WTC11 (cell line): Measurements from ENCODE around the gene CAMK2B. TPM values are rescaled to one million over a fixed set of nuclear protein-coding genes. Genes with fewer than 3 reads are reported as not detected.

Source experiments
- ATAC-seq: fragments of 200-7000 bp; cut with Tn5 transposase; 2 replicates; pipeline ENCODE4 v1.10.0; 2021; ENCODE audit warnings: mild to moderate bottlenecking, moderate library complexity
- CTCF ChIA-PET: fragments of 300-600 bp; sonication (Branson Sonifier 250); formaldehyde crosslinking; loops from one replicate; lab custom pipeline; 2021; ENCODE audit warnings: antibody characterized with exemption; lab: Charles Lee
- POLR2A ChIA-PET: fragments of 350-600 bp; sonication (Branson Sonifier 250); formaldehyde crosslinking; loops from one replicate; lab custom pipeline; 2021; ENCODE audit warnings: antibody characterized with exemption; lab: Charles Lee
- DNase-seq: peaks from one replicate; pipeline ENCODE4 v3.0.0; 2021; ENCODE audit warnings: low spot score
- H3K27ac Mint-ChIP-seq: 2 replicates; pipeline ENCODE4 v1.8.0; 2021; ENCODE audit warnings: mixed read lengths
- H3K27me3 Mint-ChIP-seq: 2 replicates; pipeline ENCODE4 v1.8.0; 2021; ENCODE audit warnings: low read depth, mild to moderate bottlenecking, moderate library complexity, mixed read lengths
- H3K36me3 Mint-ChIP-seq: 2 replicates; pipeline ENCODE4 v1.8.0; 2021; ENCODE audit warnings: mixed read lengths
- H3K4me1 Mint-ChIP-seq: 2 replicates; pipeline ENCODE4 v1.8.0; 2022; ENCODE audit warnings: mixed read lengths
- H3K4me3 Mint-ChIP-seq: 2 replicates; pipeline ENCODE4 v1.8.0; 2021; ENCODE audit warnings: mild to moderate bottlenecking, moderate library complexity, mixed read lengths
- H3K9me3 Mint-ChIP-seq: 2 replicates; pipeline ENCODE4 v1.8.0; 2021; ENCODE audit warnings: mixed read lengths
- AR ChIP-seq: fragments of 250-450 bp; sonication (Bioruptor Pico); IDR thresholded peaks from 2 replicates; pipeline ENCODE4 v1.9.0; 2021; ENCODE audit warnings: mild to moderate bottlenecking
- ARID4B ChIP-seq: sonication (generic); formaldehyde crosslinking; IDR thresholded peaks from 2 replicates; pipeline ENCODE4 v1.8.0; 2023; ENCODE audit warnings: missing genetic modification reagents, mild to moderate bottlenecking, borderline replicate concordance
- ATF6 ChIP-seq: sonication (generic); formaldehyde crosslinking; IDR thresholded peaks from 2 replicates; pipeline ENCODE4 v1.8.1; 2023; ENCODE audit warnings: mild to moderate bottlenecking, missing genetic modification reagents
- E2F1 ChIP-seq: sonication (generic); formaldehyde crosslinking; IDR thresholded peaks from 2 replicates; pipeline ENCODE4 v1.8.0; 2022; ENCODE audit warnings: mild to moderate bottlenecking, missing genetic modification reagents
- ERG ChIP-seq: fragments of 250-450 bp; sonication (Bioruptor Pico); IDR thresholded peaks from 2 replicates; pipeline ENCODE4 v1.8.0; 2021; ENCODE audit warnings: mild to moderate bottlenecking
- ESRRA ChIP-seq: sonication (generic); formaldehyde crosslinking; IDR thresholded peaks from 2 replicates; pipeline ENCODE4 v1.8.1; 2022; ENCODE audit warnings: mild to moderate bottlenecking, missing genetic modification reagents, borderline replicate concordance
- FOXJ3 ChIP-seq: sonication (generic); formaldehyde crosslinking; IDR thresholded peaks from 2 replicates; pipeline ENCODE4 v1.9.0; 2021; ENCODE audit warnings: missing genetic modification reagents, mild to moderate bottlenecking, borderline replicate concordance
- FOXK1 ChIP-seq: sonication (generic); formaldehyde crosslinking; IDR thresholded peaks from 2 replicates; pipeline ENCODE4 v1.8.0; 2022; ENCODE audit warnings: mild to moderate bottlenecking, moderate library complexity, missing genetic modification reagents
- FOXP4 ChIP-seq: sonication (generic); formaldehyde crosslinking; IDR thresholded peaks from 2 replicates; pipeline ENCODE4 v1.8.0; 2022; ENCODE audit warnings: mild to moderate bottlenecking, missing genetic modification reagents
- JUN ChIP-seq: sonication (generic); formaldehyde crosslinking; IDR thresholded peaks from 2 replicates; pipeline ENCODE4 v1.8.0; 2023; ENCODE audit warnings: mild to moderate bottlenecking, missing genetic modification reagents
- MYBL2 ChIP-seq: sonication (generic); formaldehyde crosslinking; IDR thresholded peaks from 2 replicates; pipeline ENCODE4 v1.8.1; 2023; ENCODE audit warnings: mild to moderate bottlenecking, moderate library complexity, missing genetic modification reagents
- NR3C1 ChIP-seq: sonication (generic); formaldehyde crosslinking; conservative IDR thresholded peaks from 2 replicates; pipeline ENCODE4 v1.8.1; 2023; ENCODE audit warnings: low read depth, mild to moderate bottlenecking, missing genetic modification reagents
- USF1 ChIP-seq: sonication (generic); formaldehyde crosslinking; IDR thresholded peaks from 2 replicates; pipeline ENCODE4 v1.8.0; 2022; ENCODE audit warnings: mild to moderate bottlenecking, missing genetic modification reagents
- ZNF138 ChIP-seq: sonication (generic); formaldehyde crosslinking; conservative IDR thresholded peaks from 2 replicates; pipeline ENCODE4 v1.8.1; 2022; ENCODE audit warnings: mild to moderate bottlenecking, moderate library complexity, missing genetic modification reagents
- ZNF219 ChIP-seq: sonication (generic); formaldehyde crosslinking; IDR thresholded peaks from 2 replicates; pipeline ENCODE4 v1.8.0; 2023; ENCODE audit warnings: missing genetic modification reagents, mild to moderate bottlenecking, borderline replicate concordance
- ZNF263 ChIP-seq: sonication (generic); formaldehyde crosslinking; IDR thresholded peaks from 2 replicates; pipeline ENCODE4 v1.8.1; 2022; ENCODE audit warnings: low read depth, mild to moderate bottlenecking, moderate library complexity, missing genetic modification reagents
- ZNF281 ChIP-seq: sonication (generic); formaldehyde crosslinking; IDR thresholded peaks from 2 replicates; pipeline ENCODE4 v1.8.0; 2023; ENCODE audit warnings: mild to moderate bottlenecking, missing genetic modification reagents
- total RNA-seq: library from RNA; stranded (reverse); gene quantifications from 3 replicates; pipeline ENCODE4 v1.2.3, GENCODE V29; 2021

CAMK2B gene
- total RNA-seq, 1 experiment from 2014 or later: 0.44 TPM

- Mint-ChIP-seq H3K4me1 (peaks cover 15% of the 10 kb centered on the region), H3K9me3 (no peaks in the 10 kb centered on the region), H3K4me3 (no peak overlapping the region), H3K27ac (no peak overlapping the region), H3K27me3 (no peaks in the 10 kb centered on the region), H3K36me3 (peaks cover 43% of the 10 kb centered on the region)
- ATAC-seq (no peak), DNase-seq (peak; percentile 5)
- POLR2A ChIA-PET: no interaction called here
- CTCF ChIA-PET: interaction anchor here (1.4 kb wide), 1 partner anchor 81 kb away, joined by 3 read pairs; no protein-coding TSS in a partner anchor
- TF ChIP-seq E2F1 (CRISPR knock-in tag) (no peak), ZNF281 (CRISPR knock-in tag) (no peak), AR (CRISPR knock-in tag) (no peak), FOXK1 (CRISPR knock-in tag) (no peak), NR3C1 (CRISPR knock-in tag) (no peak), ATF6 (CRISPR knock-in tag) (no peak), ESRRA (CRISPR knock-in tag) (no peak), ZNF263 (CRISPR knock-in tag) (no peak), FOXP4 (no peak), MYBL2 (no peak), ARID4B (CRISPR knock-in tag) (no peak), ZNF219 (CRISPR knock-in tag) (no peak), FOXJ3 (no peak), ZNF138 (no peak), ERG (CRISPR knock-in tag) (no peak), USF1 (CRISPR knock-in tag) (no peak), JUN (CRISPR knock-in tag) (no peak)
Measured at GRCh38 chr7:44212018-44212417, 113.4 kb downstream of the CAMK2B start.
